Pancreas (tissue), 10 donors: ENCODE results near the gene GLB1L. TPM values are rescaled to one million over a fixed set of nuclear protein-coding genes. Genes with fewer than 3 reads are reported as not detected.
"Not testable (repeated sequence)": the region's sequence is repeated elsewhere in the genome, so short reads cannot be mapped to it uniquely, and the experiment has no call there.

Source experiments
- ATAC-seq, 4 donors: fragments of 200-7000 bp; cut with Tn5 transposase; one replicate each; pipeline versions ENCODE4 v1.8.0 to v1.9.1; 2020; ENCODE audit warnings: mild to moderate bottlenecking in 4 of 4, moderate library complexity in 4 of 4
- DNase-seq, 6 donors: peaks; one replicate each; pipeline ENCODE4 v3.0.0-alpha.2; 2020
- FAIRE-seq: peaks from 2 replicates; lab custom pipeline; 2012; peaks lifted over from hg19 to GRCh38; lab: Jason Lieb, UNC
- H3K27ac ChIP-seq, 4 donors: fragments of 200-600 bp; sonication (generic); 1 replicate in 3 of 4; 2 replicates in 1 of 4; pipeline versions ENCODE4 v1.5.0 to v1.8.0; 2020
- H3K27me3 ChIP-seq, 4 donors: fragments of 200-600 bp; one replicate each; pipeline ENCODE4 v1.8.0; 2021
- H3K36me3 ChIP-seq, 3 donors: fragments of 200-600 bp; sonication (generic) in 1 of 3; one replicate each; pipeline versions ENCODE4 v1.5.0 to v1.8.0; 2020 to 2021
- H3K4me1 ChIP-seq, 3 donors: fragments of 200-600 bp; one replicate each; pipeline ENCODE4 v1.8.0; 2021
- H3K4me3 ChIP-seq, 4 donors: fragments of 200-600 bp; sonication (generic) in 2 of 4; one replicate each; pipeline versions ENCODE4 v1.5.0 to v1.8.0; 2020 to 2021
- H3K9me3 ChIP-seq, 4 donors: fragments of 200-600 bp; one replicate each; pipeline ENCODE4 v1.8.0; 2021
- CTCF ChIP-seq, 4 donors: fragments of 200-600 bp; sonication (generic) in 3 of 4; IDR thresholded peaks; one replicate each; pipeline versions ENCODE4 v1.5.0 to v1.8.0; 2021; ENCODE audit warnings: antibody characterized with exemption in 4 of 4
- WGBS, 2 donors: extraction: QIAGEN DNeasy Blood & Tissue Kit; methylation state at CpG; one replicate each; pipeline ENCODE4 v1.1.7; 2013; 5-methylcytosine and 5-hydroxymethylcytosine counted together
- intact Hi-C, 3 donors: fragments of 100-400 bp; cut with DNase I; formaldehyde crosslinking; loops; one replicate each; pipeline versions ENCODE4 v1.11.1 to v1.14.2; 2022
- polyA plus RNA-seq, 2 donors: library from polyadenylated mRNA; stranded (reverse); fragments of 200-250 nt; gene quantifications; one replicate each; pipeline ENCODE4 v1.2.3, GENCODE V29; 2013
- total RNA-seq, 6 donors: library from RNA; stranded (reverse); fragmentation: NEBNext Ultra II Directional in 4 of 6; extraction: Animal tissue kit (Norgen Biotek cat#: 25700) in 4 of 6; gene quantifications; one replicate each; pipeline versions ENCODE4 v1.2.1 to v1.2.4, GENCODE V29; 2021 to 2023
- donor health status: healthy with polysubstance abuse.
- donor health status: DM: no; HTN: no; CAD: no; lungs with moderate emphysema.
- donor health status: DM: no; HTN: no; CAD: no.
- donor health status: control.
- donor health status: control.
- donor health status: Bipolar disorder and iron deficiency.
- donor health status: DM: yes; HTN: yes; CAD: no.
- donor health status: DM: no; HTN: no; CAD: no.
- donor health status: DM: no; HTN: no; CAD: no.
- donor health status: DM: yes; HTN: yes; CAD: no.

Gene GLB1L
- total and polyA plus RNA-seq, 8 donors: 1.8 to 6.9 (median 3.2) TPM

- Histone ChIP-seq H3K36me3 (no peaks in the 10 kb centered on the region), H3K4me3 (no peak overlapping the region), H3K27me3 (no peaks in the 10 kb centered on the region), H3K4me1 (no peaks in the 10 kb centered on the region), H3K27ac (no peak overlapping the region), H3K9me3 (no peaks in the 10 kb centered on the region)
- no peak for ATAC-seq
- intact Hi-C loops: no loop called here
- DNase-seq: no peak
- TF ChIP-seq CTCF (IDR thresholded peaks at IDR 0.05): no peak
- no peak for FAIRE-seq
- 85 to 86% methylated on average over 2 of the region's 2 CpGs for WGBS, 2 donors
Observed at GRCh38 chr2:219268294-219268693, 23.1 kb upstream of the GLB1L start.

GRCh38 chr2:219266886-219267285 is 21.6 kb upstream of the GLB1L start:
- ATAC-seq (no peak), DNase-seq (no peak), FAIRE-seq (no peak)
- Histone ChIP-seq H3K36me3 (no peaks in the 10 kb centered on the region), H3K27me3 (no peaks in the 10 kb centered on the region), H3K27ac (no peak overlapping the region), H3K4me1 (no peaks in the 10 kb centered on the region), H3K9me3 (no peaks in the 10 kb centered on the region), H3K4me3 (no peak overlapping the region)
- intact Hi-C loops: no loop called here
- TF ChIP-seq CTCF (IDR thresholded peaks at IDR 0.05): no peak
- WGBS, 2 donors: 83 to 100% methylated on average over 1 of the region's 1 CpG

GRCh38 chr2:219266232-219266631 is 21.0 kb upstream of the GLB1L start:
- no peak for TF ChIP-seq CTCF (IDR thresholded peaks at IDR 0.05)
- DNase-seq (no peak), FAIRE-seq (no peak), ATAC-seq (no peak)
- WGBS, 2 donors: 76 to 78% methylated on average over 5 of the region's 5 CpGs
- no peaks in the 10 kb centered on the region for H3K9me3 ChIP-seq
- H3K27me3 ChIP-seq: no peaks in the 10 kb centered on the region
- H3K36me3 ChIP-seq: no peaks in the 10 kb centered on the region
- intact Hi-C loops: no loop called here
- H3K27ac ChIP-seq: no peak overlapping the region
- no peaks in the 10 kb centered on the region for H3K4me1 ChIP-seq
- no peak overlapping the region for H3K4me3 ChIP-seq

GRCh38 chr2:219261024-219261855 is 16.0 kb upstream of the GLB1L start:
- TF ChIP-seq CTCF (IDR thresholded peaks at IDR 0.05): no peak
- intact Hi-C loops: no loop called here
- DNase-seq: no peak

GRCh38 chr2:219258942-219259341 is 13.7 kb upstream of the GLB1L start:
- H3K9me3 ChIP-seq, H3K36me3 ChIP-seq, FAIRE-seq, DNase-seq, H3K4me3 ChIP-seq, intact Hi-C loops, H3K27me3 ChIP-seq, ATAC-seq, H3K4me1 ChIP-seq, H3K27ac ChIP-seq: not testable (repeated sequence)
- WGBS, 2 donors: 81 to 88% methylated on average over 10 of the region's 10 CpGs

More at GRCh38 chr2:219261024-219261855, 16.0 kb upstream of the GLB1L start:
- ATAC-seq (no peak), FAIRE-seq (no peak)
- 64% methylated on average over 5 of the region's 5 CpGs for WGBS, 2 donors
- Histone ChIP-seq H3K9me3 (no peaks in the 10 kb centered on the region), H3K27me3 (no peaks in the 10 kb centered on the region), H3K36me3 (no peaks in the 10 kb centered on the region), H3K4me3 (no peak overlapping the region), H3K4me1 (no peaks in the 10 kb centered on the region), H3K27ac (no peak overlapping the region)
